Activated naive CD4-positive, alpha-beta T cell treated with anti-CD3 and anti-CD28 coated beads, Interleukin-2, amount 50 U/mL, for 16 hours (primary cell): ENCODE measurements around the gene DENND1A.
"Not testable (repeated sequence)": the region's sequence is repeated elsewhere in the genome, so short reads cannot be mapped to it uniquely, and the experiment has no call there.

ENCODE experiments used
- DNase-seq: peaks from one replicate; pipeline ENCODE4 v3.0.0-alpha.2; 2020

The DENND1A gene

DNA sequence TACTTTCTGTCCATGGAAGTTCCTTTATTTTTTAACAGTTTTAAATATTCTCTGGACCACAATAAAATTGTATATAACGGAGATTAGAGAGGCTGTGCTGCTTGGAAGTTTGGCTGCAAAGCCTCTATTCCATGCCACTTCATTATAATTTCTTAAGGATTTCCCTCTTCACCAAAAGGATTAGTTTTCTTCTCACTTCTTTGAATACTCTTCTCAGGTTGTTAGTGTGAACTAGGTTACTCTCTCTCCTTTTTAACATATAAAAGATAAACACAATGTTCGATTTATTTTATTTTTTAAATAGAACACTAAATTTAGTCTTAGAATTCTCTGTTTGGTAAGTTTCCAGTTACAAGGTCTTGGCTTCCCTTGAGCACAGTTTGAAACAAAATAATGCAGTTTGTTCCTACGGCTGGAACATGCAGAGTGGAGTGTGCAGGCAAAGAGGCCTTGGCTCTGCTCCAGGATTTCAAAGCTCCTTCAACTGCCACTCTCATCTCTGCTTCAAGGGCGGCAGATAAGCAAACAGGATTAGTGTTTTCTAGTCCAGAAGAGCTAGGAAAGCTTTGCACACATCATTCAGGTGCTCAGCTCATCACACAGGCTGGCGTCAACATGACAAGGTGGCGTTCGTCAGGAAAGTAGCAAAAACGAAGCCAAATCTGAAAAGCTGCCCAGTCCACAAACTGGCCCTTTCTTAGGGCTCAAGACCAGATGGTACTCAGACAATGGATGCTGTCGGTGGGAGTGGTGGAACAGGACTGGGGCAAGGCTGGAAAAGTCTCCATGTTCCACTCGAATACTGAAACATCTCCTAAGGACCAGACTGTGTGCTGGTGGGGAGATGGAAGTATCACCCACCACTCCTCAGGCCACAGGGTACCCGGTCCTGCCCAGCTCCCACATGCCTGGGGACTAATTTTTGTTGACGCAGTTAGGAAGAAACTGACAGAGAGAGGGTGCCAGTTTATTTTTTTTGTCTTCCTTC is 287.3 kb downstream of the DENND1A start:
- no peak for DNase-seq

DNA sequence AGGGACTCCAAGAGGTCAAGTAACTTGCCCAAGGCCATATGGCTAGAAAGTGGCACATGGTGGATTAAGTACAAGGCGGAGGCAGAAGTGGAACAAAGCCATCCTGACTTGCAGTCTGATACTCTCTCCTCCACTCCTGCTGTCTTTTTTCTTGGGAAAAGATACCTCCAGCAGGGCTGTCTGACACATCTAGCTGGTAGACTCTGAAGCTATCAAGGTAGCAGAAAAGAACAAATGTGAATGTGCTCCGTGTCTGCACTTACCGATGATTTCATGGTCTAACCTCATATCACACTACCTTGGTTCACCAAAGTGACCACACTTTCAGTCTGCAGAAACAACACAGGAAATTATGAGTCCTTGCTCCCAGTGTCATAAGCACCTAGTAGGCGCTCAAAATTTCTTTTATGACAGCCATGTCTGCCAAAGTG is 289.1 kb downstream of the DENND1A start:
- DNase-seq, result no peak

DNA sequence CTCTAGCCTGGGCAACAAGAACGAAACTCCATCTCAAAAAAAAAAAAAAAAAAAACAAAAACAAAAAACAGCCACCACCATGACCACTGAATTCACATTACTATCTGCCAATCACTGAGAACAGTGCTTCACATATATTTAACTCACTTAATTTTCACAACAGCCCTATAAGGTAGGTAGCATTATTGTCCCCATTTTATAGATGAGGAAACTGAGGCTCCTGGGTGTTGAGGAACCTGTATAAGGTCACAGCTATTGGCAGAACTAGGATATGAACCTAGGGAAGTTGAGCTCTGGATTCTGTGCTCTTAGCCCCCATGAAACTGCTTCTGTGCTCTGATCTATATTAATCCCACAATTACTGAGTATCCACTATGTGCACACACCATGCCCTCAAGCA is 290.2 kb downstream of the DENND1A start:
- no peak for DNase-seq

DNA sequence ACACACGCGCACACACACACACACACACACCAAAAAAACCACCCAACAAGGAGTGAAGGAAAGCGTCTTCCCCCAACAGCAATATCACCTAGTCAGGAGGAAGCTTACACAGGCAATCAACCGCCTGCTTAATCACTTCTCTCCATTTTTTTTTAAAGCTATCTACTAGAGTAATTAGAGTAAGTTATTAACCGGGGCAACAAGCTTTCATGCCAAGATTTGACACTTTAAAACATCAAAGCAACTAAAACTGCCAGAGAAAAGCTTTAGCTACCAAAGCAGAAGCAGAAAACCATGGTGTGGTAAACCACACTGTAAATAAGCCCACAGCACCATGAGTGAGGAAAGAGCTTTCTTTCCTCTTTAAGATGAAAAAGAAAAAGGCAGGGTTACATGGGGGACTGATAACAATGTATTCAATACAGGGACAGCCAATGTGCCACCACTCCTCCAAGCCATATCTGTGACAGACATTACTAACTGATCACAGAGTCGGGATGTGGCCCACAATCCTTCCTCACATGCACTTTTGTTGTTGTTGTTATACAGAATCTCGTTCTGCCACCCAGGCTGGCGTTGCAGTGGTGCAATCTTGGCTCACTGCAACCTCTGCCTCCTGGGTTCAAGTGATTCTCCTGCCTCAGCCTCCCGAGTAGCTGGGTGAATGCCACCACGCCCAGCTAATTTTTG is 291.8 kb downstream of the DENND1A start:
- no peak for DNase-seq

DNA sequence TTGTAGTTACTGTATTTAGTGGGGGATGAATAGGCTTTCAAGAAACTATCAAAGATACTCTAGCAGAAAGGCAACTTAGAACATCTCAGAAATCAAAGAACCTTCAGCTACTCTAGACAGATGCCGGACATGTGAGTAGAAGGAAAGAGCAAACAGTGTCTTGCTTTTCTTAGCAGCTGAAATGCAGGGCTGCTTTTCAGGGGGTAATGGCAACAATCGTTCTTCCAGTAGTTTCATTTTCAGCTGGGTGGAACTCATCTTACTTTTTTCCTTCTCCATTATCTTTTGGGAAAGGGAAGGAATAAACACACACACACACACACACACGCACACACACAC is 292.4 kb downstream of the DENND1A start:
- no peak for DNase-seq

DNA sequence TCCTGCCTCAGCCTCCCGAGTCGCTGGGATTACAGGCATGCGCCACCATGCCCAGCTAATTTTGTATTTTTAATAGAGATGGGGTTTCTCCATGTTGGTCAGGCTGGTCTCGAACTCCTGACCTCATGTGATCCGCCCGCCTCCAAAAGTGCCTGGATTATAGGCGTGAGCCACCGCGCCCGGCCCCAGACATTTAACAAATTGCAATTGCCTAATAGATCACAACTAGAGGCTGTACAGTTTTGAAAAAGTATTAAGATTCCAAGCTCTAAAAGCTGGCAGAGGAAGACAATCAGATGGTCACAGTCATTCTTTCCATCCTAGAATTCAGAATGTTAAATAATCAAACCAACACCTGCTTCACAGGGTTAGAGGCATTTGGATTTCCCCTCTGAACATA is 293.1 kb downstream of the DENND1A start:
- DNase-seq, result not testable (repeated sequence)

DNA sequence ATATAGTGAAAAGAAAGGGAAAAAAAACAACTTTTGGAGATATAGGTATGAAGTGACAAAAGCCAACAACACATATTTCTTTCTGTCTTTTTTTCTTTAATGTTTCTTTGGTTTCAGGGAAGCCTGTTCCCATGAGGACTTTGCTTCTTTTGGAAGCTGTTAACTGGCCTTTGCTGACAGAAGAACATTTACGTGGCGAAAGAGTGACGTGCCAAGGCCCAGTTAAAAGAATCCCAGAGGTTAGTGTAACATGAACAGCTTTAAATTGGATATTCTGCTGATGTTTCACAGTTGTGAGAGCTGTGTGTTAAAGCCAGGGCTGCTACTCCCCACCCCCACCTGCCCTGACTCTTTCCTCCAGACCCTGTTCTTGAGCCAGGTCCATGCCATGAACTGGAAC is 298.1 kb downstream of the DENND1A start:
- DNase-seq, result no peak

DNA sequence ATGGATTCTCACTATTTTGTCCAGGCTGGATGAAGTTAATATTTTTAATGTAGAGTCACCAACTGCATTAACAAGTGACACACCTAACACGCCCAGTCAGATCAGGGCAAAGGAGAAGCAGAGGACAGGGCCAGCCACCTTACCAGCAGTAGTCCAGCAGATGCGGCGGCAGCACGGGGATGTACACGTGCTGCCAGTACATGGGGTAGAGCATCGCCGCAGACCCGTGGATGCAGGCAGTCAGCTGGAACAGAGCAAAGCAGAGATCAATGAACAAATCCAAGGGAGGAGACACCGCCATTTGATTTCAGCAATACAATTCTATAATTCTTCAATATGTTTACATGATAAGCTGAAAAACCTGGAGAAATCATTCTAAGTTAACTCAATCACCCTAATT is 299.7 kb downstream of the DENND1A start:
- no peak for DNase-seq

DNA sequence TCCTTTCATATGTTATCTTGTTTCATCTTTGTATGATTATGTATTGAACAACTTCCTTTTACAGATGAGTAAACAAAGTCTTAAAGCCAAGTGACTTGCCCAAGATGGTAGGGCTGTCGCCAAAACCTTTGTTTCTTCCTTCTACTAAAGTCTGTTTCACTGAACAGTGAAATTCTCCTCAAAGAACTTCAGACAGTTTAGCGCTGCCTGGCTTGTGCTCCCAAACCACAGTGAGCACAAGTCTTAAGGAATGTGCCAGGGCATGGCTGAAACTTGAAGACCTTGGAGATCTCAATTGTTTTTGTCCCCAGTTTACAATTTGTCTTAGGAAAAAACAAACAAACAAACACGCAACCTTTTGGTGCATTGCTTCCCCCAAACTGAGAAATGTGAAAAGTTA is 300.4 kb downstream of the DENND1A start:
- no peak for DNase-seq

DNA sequence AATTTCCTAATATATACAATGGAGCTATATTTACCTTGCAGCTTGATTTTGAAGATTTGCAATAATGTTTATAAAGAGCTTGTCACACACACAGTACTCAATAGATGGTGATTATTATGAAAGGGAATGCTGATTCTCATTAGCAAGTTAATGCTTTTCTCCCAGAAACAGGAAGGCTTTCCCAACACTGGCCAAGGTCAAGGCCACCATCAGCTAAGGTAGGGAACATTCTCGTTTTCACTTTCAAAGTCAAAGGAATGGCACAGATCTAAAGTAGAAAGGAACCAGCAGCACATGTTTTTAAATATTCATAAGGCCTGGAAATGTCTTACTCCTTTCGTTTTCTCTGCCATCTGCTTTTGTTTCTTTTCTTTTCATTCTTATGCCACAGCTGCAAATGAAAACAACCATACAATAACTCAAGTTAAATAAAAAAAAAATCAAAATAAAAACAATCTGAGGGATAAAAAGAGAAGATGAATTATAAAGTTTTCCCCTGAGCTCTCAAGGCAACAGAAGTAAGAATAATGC is 307.1 kb downstream of the DENND1A start:
- DNase-seq, result no peak

DNA sequence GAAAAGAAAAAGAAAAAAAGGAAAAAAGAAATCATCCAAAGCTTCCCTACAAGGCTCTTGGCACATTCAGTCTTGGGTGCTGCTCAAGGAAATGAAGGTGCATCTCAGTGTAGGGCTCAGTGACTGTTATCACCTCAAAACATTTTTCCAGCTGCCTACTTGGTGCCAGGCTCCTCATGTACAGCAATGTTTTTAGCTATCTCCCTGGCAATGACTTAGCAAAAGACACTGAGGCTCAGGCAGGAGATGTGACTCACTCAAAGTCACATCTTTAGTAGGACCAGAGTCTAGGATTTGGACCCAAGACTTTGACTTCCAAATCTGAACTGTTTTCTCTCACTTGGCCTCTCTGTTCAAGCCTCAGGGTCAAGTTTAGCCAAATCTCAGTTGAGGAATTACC is 309.7 kb downstream of the DENND1A start:
- DNase-seq, result no peak

DNA sequence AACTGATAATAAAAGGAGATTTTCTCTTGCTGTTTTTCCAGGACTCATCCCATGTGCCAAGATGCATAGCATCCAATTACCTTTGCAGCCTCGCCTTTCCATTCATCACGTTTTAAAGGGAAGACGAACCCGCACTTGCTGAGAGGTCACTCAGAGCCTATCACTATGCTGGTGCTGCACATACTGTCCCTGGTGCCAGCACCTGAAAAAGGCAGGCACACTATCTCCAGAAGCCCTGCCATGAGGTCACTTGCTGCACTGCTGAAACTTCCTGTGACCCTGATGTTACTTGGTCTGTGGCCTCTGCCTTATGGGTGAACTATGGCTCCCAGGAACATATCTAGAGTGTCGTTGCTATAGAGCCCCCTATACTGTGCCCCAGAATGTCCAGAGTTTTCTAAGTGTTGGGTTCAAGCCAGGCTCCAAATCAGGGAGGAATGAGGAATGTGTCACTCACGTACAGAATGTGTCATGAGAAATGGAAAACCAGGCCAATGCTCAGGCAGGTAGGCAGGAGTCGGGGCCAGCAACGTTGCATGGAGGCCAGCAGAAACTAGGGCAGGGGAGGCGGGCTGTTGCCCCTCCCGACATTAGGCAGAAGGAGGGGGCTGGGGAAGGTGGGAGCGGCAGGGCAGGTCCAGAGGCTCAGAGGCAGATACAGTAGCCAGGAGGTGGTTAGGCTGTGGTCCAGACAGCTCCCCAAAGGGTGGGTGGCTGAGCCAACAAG is 311.8 kb downstream of the DENND1A start:
- no peak for DNase-seq

DNA sequence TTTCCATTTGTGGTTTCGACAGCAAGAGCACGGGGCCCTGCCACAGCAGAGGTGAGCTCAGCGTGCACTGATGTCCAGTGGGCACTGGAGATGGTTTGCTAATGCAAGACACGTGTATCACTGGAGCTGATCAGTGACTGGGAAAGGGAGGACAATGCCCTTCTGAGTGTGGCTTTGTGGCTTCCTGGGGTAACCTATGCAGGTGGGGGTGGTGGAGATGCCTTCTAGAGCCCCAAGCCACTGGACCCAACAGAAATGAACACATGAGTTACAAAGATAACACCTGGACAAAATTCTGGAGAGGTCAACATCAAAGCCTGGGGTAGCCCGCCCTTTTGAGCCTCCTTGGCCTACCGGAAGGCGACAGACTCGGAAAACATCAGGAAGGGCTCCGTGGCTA is 312.6 kb downstream of the DENND1A start:
- DNase-seq, result no peak

DNA sequence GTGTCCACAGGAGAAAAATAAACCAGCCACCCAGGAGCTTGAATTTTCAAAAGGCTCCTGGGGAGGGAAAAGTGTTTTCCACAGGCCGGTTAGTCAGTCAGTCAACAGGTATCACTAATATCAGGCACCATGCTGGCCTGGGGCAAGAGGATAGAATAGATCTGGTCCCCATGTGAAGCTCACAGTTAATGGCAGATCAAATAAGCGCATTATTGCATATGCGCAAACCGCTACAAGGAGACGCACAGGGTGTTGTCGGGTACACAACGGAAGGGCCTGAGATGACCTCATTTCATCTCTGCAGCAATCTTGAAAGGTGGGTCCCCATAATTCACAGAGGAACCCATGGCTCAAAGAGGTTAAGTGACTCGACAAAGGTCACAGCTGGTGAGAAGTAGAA is 313.2 kb downstream of the DENND1A start:
- DNase-seq, result no peak

DNA sequence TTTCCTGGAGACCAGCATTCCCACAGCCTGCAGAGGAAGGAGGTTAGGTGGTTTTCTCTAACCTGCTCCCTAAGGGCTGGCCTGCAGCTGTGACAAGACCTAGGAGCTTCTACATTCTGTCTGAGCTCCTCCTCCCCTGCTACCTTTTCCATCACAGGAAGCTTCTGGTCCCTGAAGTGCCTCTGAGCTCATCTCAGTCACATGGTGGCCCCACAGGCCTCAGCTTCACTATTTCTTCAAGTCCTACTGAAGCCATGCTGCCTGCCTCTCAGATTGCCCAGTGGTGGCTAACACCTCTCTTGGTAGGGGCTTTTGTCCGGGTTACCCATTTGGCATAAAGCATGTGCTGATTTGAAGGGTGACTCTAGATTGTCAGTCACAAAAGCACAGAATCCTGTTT is 314.5 kb downstream of the DENND1A start:
- DNase-seq, result no peak

DNA sequence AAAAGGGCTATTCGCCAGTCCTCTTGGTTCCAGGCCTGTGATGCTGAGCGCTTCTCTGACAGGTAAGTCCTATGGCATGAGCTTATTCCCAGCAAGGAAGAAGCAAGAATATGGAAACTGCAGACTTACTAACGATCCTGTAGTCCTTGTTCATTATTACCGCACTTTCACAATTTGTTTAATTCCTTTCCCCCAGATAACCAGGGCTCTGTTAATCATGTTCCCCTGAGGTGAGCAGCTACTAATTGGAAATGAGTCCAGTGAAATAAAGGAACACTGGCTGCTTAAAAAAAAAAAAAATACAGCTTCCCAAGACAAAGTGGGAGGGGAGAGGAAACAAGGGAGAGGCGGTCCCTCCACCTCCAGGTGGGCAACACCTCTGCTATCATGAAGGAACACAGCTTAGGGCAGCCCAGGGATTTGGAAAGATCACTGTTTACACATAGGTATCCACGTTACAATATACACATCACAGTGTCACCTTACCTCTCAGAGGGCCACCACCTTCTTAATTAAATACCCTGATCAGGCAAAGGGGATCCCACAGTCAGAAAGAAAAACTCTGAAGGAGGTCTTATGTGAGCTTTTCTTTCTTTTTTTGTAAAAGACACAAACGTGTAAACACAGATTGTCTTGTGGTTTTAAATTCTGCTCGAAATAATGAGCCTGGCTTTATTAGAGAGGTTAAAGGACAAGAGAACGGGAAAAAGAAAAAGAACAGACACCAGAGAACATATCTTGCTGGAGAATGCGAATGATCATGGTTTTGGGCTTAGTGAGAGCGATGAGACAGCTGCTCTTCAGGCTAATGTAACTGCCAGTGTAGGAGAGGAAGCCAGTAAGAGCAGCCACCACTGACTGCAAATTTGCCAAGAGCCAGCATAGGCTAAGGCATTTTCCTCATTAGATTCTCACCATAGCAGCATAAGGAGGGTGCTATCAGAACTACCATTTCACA is 315.3 kb downstream of the DENND1A start:
- DNase-seq, result no peak

DNA sequence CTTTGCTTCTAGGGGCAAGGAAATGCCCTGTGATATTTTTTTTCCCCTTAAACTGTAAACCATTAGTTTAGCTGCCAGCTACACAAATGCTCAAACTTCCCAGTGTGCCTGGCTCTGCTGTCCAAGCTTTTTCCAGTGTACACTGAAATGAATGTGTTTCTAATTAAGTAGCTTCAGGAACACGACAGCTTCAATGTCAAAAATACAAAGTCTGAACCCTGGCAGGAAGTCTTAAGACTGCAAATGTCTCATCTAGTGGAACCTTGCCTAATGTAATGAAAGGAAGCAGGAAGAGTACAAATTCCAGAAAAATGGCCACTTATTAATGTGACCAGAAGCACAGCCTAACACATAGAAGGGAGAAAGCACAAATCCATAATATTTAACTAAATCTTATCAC is 318.7 kb downstream of the DENND1A start:
- DNase-seq, result no peak

DNA sequence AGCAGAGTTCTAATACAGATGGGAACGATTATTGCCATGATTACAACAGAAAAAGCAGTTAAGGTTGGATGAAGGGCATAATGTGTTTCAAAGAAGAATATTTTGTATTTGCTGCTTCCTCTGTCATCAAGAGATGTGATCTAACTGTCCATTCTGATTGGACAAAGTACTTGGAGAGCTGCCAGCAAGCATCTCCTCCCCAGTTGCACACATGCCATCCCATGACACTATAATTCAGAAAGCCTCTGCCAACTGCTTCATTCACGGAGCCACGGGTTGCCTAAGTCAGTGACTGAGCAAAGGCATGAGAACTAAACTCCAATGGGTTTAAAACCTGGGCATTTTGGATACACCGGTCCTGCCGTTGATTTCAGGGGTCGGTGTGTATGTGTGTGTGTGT is 320.1 kb downstream of the DENND1A start:
- DNase-seq, result no peak

DNA sequence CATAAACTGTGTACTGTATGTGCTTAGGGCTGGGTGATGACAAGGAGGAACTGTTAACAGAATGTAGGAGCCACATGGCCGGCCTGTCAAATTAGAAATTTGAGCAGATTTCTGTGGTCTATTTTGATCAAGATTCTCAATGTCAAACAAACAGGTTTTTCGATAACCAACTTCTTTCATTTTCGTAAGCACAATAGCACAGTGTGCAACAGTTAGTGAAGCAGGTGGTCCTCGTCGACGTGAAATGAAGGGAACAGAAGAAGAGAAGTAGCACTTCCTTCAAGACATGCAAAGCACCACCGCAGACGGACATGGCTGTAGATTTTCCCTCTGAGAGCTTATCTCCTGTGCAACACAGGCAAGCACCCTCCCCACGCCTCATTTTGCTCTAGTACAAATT is 321.8 kb downstream of the DENND1A start:
- DNase-seq, result no peak

DNA sequence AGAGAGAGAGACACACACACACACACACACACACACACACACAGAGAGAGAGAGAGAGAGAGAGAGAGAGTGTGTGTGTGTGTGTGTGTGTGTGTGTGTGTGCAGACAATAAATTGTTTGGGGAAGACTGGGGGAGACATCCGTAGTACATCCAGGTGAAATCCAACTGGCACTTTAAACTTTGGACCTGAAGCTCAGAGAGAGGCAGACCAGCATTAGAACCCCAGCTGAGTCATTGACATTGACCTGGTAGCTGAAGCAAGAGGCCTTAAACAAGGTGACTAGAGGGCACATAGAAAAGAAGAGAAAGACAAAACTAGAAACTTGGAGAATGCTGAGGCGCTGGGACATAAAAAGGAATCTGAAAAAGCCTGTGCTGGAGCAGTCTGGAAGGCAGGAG is 322.4 kb downstream of the DENND1A start:
- no peak for DNase-seq

DNA sequence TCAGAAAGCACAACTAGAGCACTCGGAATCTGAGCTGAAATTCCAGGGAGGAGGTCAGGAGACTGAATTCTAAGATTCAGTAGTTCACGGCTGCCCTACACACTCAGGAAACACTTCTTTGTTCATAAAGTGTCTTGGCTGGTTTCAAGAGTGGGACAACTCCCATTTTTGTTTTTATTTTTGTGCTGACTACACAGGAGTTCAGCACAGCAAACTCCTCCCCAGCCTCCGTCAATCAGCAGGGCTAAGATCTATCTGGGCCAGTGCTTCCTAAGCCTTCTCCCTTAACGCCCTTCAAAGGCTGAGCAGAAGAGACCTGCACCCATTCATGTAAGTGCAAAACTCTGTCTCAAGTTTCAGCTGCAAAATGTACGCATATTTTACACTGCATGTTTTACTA is 323.8 kb downstream of the DENND1A start:
- no peak for DNase-seq

DNA sequence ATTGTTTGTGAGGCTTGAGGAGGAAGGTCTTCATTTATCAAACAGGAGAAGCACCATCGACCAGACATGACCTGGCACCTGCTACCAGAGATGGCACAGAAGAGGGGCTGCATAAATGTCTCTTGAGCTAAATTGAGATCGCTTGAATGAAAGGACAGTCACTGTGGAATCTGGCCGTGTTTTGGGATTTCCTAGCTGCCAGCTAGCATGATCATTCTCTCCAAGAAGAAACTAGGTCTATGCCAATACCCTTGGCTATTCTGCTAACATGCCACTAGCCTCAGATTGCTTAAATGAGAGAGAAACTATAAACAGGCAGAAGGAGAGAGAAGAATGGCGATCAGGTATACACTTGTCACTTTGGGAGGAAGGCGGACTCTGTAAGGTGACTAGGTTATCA is 324.6 kb downstream of the DENND1A start:
- no peak for DNase-seq
